ENCODE data around the gene CNTNAP5.

GRCh38 chr2:124347209-124347608 lies 322.1 kb downstream of the CNTNAP5 start:
- no peak for TF ChIP-seq YY1 (IDR thresholded peaks at IDR 0.05; ENCODE audit: insufficient read depth, insufficient read length)
- TF ChIP-seq ZNF274 (IDR thresholded peaks at IDR 0.05; ENCODE audit: low read depth, low read length): no peak
